GM21526 (cell line): ENCODE measurements around the gene PDE10A.

ENCODE experiments used
- ATAC-seq: cut with Tn5 transposase; IDR thresholded peaks from one replicate; pipeline ENCODE4 v1.9.1; 2021; ENCODE audit warnings: moderate library complexity; ENCODE audit not compliant: unreplicated experiment, low FRiP score

Gene PDE10A

DNA sequence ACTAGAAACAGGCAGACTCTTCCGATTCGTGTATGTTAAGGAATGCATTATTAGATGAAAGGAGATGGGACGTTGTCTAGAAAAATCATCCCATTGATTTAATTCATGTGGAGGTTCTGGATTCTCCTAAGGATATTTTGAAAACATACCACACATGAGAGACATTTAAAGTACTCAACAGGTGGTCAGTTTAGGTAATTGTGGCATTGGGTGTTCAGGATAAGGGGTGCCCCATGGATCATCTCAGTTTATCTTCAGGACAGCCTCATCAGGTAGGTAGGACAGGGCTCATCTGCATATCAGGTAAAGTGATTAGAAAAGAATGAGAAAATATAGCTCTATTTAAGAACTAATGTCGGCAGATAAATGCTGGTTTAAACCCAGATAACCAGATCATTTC is 15.9 kb upstream of the PDE10A start:
- ATAC-seq, result no peak

GRCh38 chr6:165678429-165678828 is 15.4 kb upstream of the PDE10A start:
- no peak for ATAC-seq

GRCh38 chr6:165677091-165677490 is 14.1 kb upstream of the PDE10A start:
- ATAC-seq, result no peak

GRCh38 chr6:165676435-165677068 is 13.5 kb upstream of the PDE10A start:
- no peak for ATAC-seq

DNA sequence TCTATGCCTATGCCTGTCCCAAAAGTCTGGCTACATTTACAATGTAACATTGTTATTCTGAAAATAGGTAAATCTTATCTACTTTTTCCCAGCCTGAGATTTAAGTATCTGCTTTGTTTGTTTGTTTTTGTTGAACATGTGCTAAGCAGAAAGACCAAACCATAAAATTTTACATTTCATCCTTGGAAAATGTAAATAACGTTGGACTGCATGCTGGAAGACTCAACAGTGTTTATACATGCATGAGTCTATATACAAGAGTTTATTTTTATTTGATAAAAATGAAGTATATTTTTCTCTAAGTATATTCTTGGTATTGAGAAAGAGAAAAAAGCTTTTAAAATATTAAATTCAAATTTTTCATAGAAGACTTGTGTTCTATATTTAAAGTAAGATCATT is 12.1 kb upstream of the PDE10A start:
- no peak for ATAC-seq

DNA sequence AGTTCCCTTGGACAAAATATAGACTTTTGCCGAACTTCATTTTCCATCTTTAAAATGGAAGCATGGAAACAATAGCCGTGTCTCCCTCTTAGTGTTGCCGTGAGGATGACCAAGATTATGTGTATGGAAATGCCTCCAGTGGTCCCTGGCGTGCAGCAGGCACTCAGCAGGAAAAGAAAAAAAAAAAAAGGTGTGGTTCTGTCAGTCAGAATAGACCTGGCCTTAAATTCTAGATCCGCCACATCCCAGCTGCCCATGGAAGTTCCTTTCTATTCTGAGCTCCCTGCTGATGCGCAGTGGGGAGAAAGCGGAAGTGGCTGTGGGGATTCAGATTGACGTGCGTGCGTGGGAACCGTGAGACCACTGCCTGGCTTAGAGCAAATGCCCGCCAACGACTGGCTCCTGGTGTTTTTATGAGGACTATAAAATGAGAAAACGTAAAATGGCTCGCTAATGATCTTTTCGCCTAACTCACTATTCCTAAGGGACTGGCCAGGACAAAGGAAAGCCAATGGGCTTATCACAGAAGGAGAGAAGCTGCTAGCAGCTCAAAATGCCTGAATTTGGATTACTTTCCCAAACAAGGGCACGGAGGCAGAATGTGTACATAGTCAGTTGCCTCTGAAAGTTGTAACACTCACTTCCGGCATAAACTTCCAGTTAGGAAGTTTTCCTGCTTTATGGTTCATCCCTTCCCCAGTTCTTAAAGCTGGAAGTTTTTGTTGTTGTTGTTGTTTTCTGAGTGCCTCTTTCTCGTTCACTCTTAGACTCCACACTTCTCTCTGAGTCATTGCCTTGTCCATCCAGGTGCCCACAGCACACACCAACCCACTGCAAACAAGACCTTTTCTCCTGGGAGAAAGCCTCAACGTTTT is 11.4 kb upstream of the PDE10A start:
- ATAC-seq, result no peak

DNA sequence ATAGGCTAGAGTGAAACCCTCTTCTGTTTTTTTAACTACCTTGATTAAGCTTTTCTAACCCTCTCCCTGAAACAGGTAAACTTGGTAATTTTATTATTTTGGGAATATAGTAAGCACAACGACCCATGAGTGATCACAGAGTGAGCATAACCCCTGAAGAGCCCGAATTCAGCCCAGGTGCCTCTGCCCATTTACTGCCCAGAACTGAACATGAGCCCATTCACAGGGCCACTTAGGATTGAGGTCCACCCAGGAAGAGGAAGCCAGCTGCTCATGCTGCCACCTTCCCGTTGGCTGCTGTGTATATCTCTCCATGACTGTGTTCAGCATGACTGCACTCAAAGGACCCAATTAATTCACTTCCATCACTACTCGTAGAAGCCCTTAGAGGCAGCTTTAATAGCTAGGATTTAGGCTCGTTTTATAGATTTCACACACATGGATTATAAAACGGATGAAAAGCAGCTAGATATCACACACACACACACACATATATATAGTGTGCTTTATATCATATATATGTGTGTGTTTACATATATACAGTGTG is 8.3 kb upstream of the PDE10A start:
- no peak for ATAC-seq

GRCh38 chr6:165668951-165669350 is 5.9 kb upstream of the PDE10A start:
- no peak for ATAC-seq

DNA sequence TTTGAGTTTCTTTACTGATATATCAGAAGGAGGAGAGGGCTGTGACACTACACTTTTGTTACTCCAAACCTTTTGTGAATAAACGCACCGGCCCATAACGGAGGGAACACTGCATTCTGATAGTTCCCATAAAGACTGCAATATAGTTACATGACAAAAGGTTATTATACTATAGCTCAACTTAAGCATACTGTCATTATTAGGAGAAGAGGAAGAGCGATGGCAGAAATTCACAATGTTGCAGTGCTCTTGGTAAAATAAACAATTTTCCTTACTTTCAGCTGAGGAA is 2.3 kb upstream of the PDE10A start:
- no peak for ATAC-seq

- ATAC-seq, result no peak
Measured at GRCh38 chr6:165664559-165665383, 1.7 kb upstream of the PDE10A start.

DNA sequence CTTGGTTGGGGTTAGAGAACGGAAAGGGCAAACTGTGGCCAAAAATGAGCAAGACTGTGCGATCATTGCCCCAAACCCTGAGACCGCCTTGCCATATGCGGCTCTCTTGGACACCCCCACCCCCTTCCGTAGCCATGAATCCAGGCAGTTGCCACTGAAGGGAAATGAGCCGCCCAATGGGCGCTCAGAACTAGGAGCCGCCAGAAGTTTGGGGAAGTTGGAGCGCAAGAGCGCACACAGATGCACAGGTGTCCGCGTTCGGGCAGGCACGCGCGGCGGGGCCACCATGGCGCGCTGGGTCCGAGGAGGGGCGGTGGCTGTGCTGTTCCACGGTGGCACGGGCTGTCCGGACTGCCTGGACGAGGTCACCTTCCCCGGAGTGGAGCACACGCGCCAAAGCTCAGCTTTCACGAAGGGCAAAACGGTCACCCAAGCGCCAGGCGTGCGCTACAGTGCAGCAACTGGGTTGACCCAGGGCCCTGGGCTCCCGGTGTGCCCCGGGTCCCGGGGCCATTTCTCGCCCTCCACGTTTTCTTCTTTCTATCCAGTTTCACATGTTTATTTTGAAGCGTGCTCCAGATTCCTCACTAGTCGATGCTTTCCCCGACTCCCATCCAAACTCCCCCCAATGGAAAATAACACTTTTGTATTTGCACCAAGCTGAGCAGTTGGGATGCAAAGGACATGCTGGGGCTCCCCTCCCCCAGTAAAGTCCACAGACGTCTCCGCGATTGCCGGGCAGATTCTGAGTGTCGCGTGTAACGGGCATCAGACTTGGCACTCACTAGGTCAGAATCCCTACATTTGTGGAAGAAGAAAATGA is 906 bp upstream of the PDE10A start:
- ATAC-seq, result no peak

DNA sequence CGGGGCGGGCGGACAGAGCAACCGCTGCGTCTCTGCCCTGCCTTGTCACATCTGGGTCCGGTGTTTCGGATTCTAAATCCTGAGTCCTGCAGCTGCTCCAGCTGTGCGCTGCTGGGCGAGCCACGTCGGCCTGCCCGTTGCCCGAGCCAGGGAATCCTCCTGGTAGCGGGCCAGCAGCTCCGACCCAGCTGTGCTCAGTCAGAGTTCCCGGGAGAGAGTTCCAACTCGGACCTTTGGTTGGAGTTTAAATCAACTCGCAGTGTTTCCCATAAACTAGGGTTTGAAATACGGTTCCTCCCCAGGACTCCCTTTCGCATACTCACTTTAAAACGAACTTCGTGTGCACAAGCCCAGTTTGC is 315 bp upstream of the PDE10A start:
- no peak for ATAC-seq

GRCh38 chr6:165662041-165662748 is 846 bp downstream of the PDE10A start:
- no peak for ATAC-seq

- ATAC-seq, result no peak
Measured at GRCh38 chr6:165661664-165662025, 1.4 kb downstream of the PDE10A start.

DNA sequence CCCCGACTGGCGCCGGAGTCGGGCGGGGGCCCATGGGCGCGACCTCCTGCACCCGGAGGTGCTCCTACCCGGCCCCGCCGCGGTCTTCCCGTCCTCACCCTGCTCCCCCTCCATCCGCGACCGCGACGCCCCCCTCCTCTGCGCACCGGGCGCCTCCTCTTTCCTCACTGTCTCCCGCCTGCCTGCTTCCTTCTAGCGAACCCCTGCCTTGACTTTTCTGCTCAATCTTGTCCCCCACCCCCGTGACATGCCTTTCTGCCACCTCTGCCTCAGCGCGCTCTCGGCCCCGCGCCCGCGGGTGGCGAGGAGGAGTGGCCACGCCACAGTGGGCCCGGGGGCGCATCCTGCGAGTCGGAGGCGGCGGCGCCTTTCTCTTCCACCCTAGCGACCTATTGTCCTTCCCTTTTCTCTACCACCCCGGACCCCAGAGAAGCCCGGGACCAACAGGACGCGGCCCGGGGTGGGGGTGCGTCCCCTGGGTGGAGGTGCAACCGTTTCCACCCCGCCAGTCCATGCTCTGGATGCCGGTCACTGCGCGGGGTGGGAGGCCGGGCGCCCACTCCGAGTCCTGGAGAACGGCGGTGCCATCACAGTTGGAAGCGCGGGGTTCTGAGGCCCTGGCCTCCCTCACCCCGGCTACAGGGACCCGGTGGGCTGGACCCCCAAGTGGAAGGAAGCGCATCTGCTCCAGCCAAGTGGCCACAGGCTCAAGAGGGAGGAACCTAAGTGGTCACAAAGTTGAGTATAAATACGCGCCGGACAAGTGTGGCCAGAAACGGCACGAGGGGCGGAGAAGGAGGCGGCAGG is 2.0 kb downstream of the PDE10A start:
- ATAC-seq, result no peak

GRCh38 chr6:165659945-165660856 is 2.8 kb downstream of the PDE10A start:
- ATAC-seq, result no peak

GRCh38 chr6:165658395-165659058 is 4.5 kb downstream of the PDE10A start:
- ATAC-seq, result no peak

GRCh38 chr6:165657325-165657680 is 5.7 kb downstream of the PDE10A start:
- no peak for ATAC-seq
